Measurements from ENCODE around the gene BANP. TPM values are rescaled to one million over a fixed set of nuclear protein-coding genes. Genes with fewer than 3 reads are reported as not detected.

The BANP gene
- total RNA-seq, 1 donor from 2014 or later, result 44.0 TPM

- H3K4me3 ChIP-seq, result no peak overlapping the region
- intact Hi-C loops (cut with DNase I), result no loop called here
- no peak overlapping the region for H3K27ac ChIP-seq
- no peaks in the 10 kb centered on the region for H3K9me3 ChIP-seq
- no peaks in the 10 kb centered on the region for H3K27me3 ChIP-seq
- TF ChIP-seq POLR2A (IDR thresholded peaks at IDR 0.05) (no peak), POLR2AphosphoS5 (IDR thresholded peaks at IDR 0.05; ENCODE audit: insufficient read depth in 1 of 2, low read depth in 1 of 2) (no peak), CTCF (IDR thresholded peaks at IDR 0.05) (no peak)
- no peaks in the 10 kb centered on the region for H3K4me1 ChIP-seq
- H3K36me3 ChIP-seq, result peaks cover 0 to 20% of the 10 kb centered on the region in 2 donors
- DNase-seq (ENCODE audit: extremely low spot score in 2 of 2), result no peak
These were observed 57.6 kb downstream of the BANP start for GRCh38 chr16:88008840-88009239.

- no peak overlapping the region for H3K27ac ChIP-seq
- H3K9me3 ChIP-seq, result no peaks in the 10 kb centered on the region
- peaks cover 0 to 20% of the 10 kb centered on the region in 2 donors for H3K36me3 ChIP-seq
- intact Hi-C loops (cut with DNase I), result no loop called here
- TF ChIP-seq POLR2A (IDR thresholded peaks at IDR 0.05) (no peak), CTCF (IDR thresholded peaks at IDR 0.05) (no peak), POLR2AphosphoS5 (IDR thresholded peaks at IDR 0.05; ENCODE audit: insufficient read depth in 1 of 2, low read depth in 1 of 2) (no peak)
- H3K4me3 ChIP-seq, result no peak overlapping the region
- DNase-seq (ENCODE audit: extremely low spot score in 2 of 2), result no peak
- no peaks in the 10 kb centered on the region for H3K27me3 ChIP-seq
- no peaks in the 10 kb centered on the region for H3K4me1 ChIP-seq
These were observed 58.5 kb downstream of the BANP start for GRCh38 chr16:88009563-88010342.

GRCh38 chr16:88010343-88010967 is 59.2 kb downstream of the BANP start:
- Histone ChIP-seq H3K9me3 (no peaks in the 10 kb centered on the region), H3K36me3 (peaks cover 0 to 20% of the 10 kb centered on the region in 2 donors), H3K4me3 (no peak overlapping the region), H3K27me3 (no peaks in the 10 kb centered on the region), H3K4me1 (no peaks in the 10 kb centered on the region), H3K27ac (no peak overlapping the region)
- TF ChIP-seq CTCF (IDR thresholded peaks at IDR 0.05) (no peak), POLR2AphosphoS5 (IDR thresholded peaks at IDR 0.05; ENCODE audit: insufficient read depth in 1 of 2, low read depth in 1 of 2) (no peak), POLR2A (IDR thresholded peaks at IDR 0.05) (no peak)
- intact Hi-C loops (cut with DNase I), result no loop called here
- no peak for DNase-seq (ENCODE audit: extremely low spot score in 2 of 2)

GRCh38 chr16:88010968-88011483 is 59.8 kb downstream of the BANP start:
- no peak overlapping the region for H3K4me3 ChIP-seq
- no peak for DNase-seq (ENCODE audit: extremely low spot score in 2 of 2)
- no peaks in the 10 kb centered on the region for H3K4me1 ChIP-seq
- TF ChIP-seq CTCF (IDR thresholded peaks at IDR 0.05) (no peak), POLR2AphosphoS5 (IDR thresholded peaks at IDR 0.05; ENCODE audit: insufficient read depth in 1 of 2, low read depth in 1 of 2) (no peak), POLR2A (IDR thresholded peaks at IDR 0.05) (no peak)
- intact Hi-C loops (cut with DNase I), result no loop called here
- no peaks in the 10 kb centered on the region for H3K27me3 ChIP-seq
- no peaks in the 10 kb centered on the region for H3K9me3 ChIP-seq
- no peak overlapping the region for H3K27ac ChIP-seq
- peaks cover 0 to 17% of the 10 kb centered on the region in 2 donors for H3K36me3 ChIP-seq

- Histone ChIP-seq H3K9me3 (no peaks in the 10 kb centered on the region), H3K36me3 (peaks cover 0 to 12% of the 10 kb centered on the region in 2 donors), H3K4me1 (no peaks in the 10 kb centered on the region), H3K27ac (no peak overlapping the region), H3K27me3 (no peaks in the 10 kb centered on the region), H3K4me3 (no peak overlapping the region)
- intact Hi-C loops (cut with DNase I), result no loop called here
- TF ChIP-seq CTCF (IDR thresholded peaks at IDR 0.05) (no peak), POLR2AphosphoS5 (IDR thresholded peaks at IDR 0.05; ENCODE audit: insufficient read depth in 1 of 2, low read depth in 1 of 2) (no peak), POLR2A (IDR thresholded peaks at IDR 0.05) (no peak)
- no peak for DNase-seq (ENCODE audit: extremely low spot score in 2 of 2)
These were observed 61.1 kb downstream of the BANP start for GRCh38 chr16:88012360-88012759.
